ENCODE results near the gene CERS1.

DNA sequence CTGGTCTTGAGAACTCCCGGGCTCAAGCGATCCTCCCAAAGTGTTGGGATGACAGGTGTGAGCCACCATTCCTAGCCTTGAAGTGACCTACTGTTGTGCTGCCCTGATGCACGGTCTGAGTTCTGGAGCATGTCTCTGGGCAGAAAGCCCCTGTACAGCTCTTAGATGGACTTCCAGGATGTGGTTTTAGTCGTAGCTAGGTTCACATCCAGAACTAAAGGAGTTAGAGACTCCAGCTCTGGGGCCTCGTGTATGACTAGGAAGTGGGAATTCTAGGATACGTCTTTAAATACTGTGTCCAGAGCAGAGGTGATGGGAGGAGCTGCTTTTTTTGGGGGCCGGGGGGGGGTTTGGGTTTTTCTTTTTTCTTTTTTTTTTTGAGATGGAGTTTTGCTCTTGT is 52.0 kb downstream of the CERS1 start:
- no peak for TF ChIP-seq CTCF (IDR thresholded peaks at IDR 0.05; ENCODE audit: low read depth, low read length)
- no peak for TF ChIP-seq EZH2phosphoT487 (IDR thresholded peaks at IDR 0.05; ENCODE audit: low read depth)
